NCI-H1048 (cell line): Measurements from ENCODE around the gene BEX1.
"Not testable (repeated sequence)": the region's sequence is repeated elsewhere in the genome, so short reads cannot be mapped to it uniquely, and the experiment has no call there.

ENCODE experiments used
- DNase-seq: peaks from one replicate; lab custom pipeline; 2025; lab: John Stamatoyannopoulos, UW

BEX1 gene

DNA sequence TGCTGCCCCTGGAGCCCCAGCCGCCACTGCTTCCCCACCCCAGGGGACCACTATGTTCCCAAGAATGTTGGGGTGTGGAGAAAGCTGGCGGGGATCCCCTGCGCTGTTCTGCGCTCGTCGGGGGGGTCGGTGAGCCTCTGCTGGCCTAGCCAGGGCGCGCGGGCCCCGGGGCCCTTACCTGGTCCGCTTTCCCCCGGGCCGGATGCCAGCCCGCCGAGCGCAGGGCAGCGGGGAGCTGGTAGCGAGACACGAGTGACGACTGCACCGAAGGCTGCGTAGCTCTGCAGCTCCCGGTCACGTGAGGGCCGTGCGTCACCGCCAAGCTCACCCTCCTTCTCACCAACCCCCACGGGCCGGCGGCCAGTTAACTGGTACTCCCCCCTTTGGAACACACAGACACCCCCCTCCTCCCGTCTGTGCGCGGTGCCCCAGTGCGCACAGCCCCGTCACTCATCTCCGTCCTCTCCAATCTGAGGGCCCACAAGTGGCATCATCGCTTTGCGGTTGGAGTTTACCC is at the start of gene BEX1:
Gene BEX1, minus strand, starts transcription at position 254 of the 517 bp plus-strand sequence. CDS start 897 bp downstream, outside the sequence.
- no peak for DNase-seq

DNA sequence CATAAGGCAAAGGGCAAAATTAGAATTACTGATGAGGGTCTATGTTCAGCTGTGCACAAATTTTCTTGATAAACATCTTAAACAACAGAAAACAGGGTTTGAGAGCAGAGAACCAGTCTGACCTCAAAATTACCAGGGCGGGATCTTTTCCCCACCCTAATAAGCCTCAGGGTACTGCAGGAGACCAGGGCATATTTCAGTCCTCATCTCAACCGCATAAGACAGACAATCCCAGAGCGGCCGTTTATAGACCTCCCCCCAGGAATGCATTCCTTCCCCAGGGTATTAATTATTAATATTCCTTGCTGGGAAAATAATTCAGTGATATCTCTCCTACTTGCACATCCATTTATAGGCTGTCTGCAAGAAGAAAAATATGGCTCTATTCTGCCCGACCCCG is 45.5 kb upstream of the BEX1 start:
- not testable (repeated sequence) for DNase-seq

DNA sequence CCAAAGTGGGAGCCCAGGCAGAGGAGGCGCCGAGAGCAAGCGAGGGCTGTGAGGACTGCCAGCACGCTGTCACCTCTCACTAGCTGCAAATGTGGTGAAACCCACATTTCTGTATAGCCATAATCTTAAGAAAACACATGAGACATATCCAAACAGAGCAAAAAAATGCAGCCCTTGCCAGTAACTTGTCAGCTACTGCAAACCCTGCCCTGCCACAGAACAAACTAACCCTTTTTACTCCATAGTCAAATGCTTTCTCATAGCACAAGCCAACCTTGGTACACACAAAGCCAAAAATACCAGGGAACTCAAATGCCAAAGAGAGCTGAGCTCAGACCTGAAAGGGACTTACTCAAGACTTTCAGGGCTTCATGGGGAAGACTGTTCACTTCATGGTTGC is 43.9 kb upstream of the BEX1 start:
- DNase-seq = no peak

DNA sequence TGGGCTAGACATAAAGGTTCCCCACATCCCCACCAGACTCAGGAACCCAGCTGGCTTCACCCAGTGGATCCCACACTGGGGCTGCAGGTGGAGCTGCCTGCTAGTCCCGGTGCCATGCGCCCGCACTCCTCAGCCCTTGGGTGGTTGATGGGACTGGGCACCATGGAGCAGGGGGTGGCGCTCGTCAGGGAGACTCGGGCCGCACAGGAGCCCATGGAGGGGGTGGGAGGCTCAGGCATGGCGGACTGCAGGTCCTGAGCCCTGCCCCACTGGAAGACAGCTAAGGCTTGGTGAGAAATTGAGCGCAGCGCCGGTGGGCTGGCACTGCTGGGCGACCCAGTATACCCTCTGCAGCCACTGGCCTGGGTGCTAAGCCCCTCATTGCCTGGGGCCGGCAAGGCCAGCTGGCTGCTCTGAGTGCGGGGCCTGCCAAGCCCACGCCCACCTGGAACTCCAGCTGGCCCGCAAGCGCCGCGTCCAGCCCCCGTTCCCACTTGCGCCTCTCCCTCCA is 43.3 kb upstream of the BEX1 start:
- not testable (repeated sequence) for DNase-seq

DNA sequence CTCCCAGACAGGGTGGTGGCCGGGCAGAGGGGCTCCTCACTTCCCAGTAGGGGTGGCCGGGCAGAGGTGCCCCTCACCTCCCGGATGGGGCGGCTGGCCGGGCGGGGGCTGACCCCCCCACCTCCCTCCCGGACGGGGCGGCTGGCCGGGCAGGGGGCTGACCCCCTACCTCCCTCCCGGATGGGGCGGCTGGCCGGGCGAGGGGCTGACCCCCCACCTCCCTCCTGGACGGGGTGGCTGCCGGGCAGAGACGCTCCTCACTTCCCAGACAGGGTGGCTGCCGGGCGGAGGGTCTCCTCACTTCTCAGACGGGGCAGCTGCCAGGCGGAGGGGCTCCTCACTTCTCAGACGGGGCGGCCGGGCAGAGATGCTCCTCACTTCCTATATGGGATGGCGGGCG is 40.4 kb upstream of the BEX1 start:
- not testable (repeated sequence) for DNase-seq

DNA sequence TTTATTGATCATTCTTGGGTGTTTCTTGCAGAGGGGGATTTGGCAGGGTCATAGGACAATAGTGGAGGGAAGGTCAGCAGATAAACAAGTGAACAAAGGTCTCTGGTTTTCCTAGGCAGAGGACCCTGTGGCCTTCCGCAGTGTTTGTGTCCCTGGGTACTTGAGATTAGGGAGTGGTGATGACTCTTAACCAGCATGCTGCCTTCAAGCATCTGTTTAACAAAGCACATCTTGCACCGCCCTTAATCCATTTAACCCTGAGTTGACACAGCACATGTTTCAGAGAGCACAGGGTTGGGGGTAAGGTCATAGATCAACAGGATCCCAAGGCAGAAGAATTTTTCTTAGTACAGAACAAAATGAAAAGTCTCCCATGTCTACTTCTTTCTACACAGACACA is 39.9 kb upstream of the BEX1 start:
- not testable (repeated sequence) for DNase-seq

DNA sequence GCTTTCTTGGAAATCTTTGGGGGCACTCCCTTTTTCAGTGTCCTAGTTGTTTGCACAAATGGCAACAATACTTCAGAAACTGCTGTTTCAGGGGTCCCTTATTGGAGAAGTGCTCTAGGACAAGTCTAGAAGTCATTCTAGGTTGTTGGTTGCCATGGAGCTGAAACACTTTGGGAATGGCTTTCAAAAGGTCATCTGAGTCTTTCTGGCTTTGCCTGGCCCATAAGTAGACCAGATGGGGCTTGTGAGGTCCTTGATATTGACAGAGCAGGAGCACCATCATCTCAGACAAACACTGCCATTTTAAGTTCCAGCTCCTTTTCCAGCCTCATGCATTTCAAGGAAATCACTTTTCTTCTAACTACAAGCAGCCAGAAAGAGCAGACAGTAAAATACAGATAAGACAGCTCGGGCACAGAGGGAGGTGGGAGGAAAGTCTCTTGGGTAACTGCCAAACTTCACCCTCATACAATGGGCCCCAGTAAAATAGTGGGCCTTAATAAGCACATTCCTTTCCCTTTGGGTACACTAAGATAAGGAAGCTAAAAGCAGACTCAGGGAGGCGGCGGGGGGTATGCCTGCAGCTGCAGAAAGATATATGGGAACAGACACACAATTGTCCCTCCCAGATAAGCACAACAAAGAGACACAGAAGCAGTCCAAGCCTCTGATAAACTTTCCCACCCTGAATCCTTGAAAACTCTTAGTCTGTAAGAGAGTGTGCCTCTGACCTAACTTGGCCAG is 37.5 kb upstream of the BEX1 start:
- DNase-seq = no peak

DNA sequence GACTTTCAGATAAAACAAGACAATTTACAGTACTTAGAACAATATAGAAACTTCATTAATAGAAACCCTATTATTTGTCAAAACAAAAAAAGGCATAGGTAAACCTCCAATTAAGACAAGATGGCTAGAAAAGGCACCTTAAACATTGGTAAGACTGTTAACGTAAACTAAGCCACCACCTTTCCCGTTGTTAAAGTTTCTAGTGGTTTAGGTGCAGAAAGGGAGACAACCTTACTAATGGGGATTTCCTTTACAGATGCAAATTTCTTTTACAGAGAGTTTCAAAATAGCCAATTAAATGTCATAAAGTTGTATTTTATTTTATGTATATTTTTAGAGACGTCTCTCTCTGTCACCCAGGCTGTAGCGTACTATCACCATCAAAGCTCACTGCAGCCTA is 36.5 kb upstream of the BEX1 start:
- no peak for DNase-seq

DNA sequence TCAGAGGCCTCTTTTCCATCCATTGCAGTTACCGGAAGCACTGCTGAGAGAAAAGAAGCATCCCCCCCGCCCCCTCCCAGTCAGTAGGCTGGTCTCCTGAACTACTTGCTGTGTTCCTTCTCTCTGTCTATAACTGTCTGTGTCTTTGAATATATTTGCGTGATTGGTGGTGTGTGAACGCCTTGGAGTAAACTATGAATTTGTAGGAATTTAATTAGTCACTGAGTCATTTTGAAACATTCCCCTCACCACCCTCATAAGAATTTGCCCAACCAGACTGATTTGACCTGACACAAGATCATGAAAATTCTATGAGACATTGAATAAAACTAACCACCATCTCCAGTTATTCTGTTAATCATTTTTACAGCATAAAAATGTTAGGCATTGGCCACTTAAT is 35.7 kb upstream of the BEX1 start:
- DNase-seq = no peak

DNA sequence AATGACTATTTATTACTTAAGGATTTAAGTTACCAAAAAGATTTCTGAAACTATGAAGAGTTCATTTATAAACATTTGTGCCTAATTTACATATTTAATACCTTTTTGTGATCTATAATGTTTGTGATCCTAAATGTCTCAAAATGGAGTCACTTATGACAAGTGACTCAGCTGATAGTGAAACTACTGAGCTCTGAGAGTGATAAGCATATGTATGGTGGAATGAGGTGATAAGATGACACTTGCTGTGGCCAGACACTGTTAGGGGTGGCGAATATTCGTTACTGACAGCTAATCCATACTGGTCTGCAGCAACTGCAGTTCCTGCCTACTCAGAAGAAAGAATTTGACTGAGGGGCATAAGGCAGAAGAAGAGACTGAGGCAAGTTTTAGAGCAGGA is 34.5 kb upstream of the BEX1 start:
- no peak for DNase-seq

DNA sequence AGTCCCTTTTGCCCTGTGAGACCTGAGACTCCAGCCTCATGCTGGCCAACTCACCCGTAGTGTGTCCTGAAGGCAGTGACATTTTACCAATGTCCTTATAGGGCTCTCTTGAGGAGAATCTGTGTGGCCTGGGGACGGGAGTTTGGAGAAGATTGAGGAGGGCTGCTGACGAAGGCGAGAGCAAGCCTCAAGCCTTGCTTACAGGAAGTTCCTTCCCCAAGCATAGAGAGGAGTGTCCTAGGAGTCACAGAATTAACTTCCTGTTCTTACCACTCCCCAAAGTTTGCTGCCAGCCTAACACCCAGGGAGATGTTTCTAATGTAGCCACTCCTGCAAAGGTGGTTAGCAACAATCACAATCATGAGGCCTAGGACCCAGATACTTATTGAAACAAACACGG is 29.0 kb upstream of the BEX1 start, which contains the start of gene NXF3:
Gene NXF3, minus strand, starts transcription at position 202 of the 400 bp plus-strand sequence. Its CDS starts 120 bp downstream, at position 82.
- DNase-seq = no peak

DNA sequence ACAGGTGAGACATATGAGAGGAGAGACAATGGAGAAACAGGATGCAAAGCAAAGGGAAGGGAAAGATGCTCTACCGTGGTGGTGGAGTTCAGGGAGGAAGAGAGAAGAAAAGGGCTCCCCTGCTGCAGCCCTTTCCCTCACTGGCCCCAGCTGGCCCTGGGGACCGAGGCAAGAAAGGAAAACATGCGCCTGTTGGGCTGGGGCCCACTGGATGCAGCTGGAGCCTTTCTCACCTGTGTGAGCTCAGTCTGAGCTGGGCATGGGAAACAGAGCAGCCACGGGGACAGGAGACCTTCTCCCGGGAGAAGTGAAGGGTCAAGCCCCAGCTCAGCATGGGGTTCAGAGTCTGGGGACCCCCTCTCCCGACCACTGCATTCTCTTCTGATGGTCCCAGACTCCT is 17.1 kb upstream of the BEX1 start:
- DNase-seq = no peak

DNA sequence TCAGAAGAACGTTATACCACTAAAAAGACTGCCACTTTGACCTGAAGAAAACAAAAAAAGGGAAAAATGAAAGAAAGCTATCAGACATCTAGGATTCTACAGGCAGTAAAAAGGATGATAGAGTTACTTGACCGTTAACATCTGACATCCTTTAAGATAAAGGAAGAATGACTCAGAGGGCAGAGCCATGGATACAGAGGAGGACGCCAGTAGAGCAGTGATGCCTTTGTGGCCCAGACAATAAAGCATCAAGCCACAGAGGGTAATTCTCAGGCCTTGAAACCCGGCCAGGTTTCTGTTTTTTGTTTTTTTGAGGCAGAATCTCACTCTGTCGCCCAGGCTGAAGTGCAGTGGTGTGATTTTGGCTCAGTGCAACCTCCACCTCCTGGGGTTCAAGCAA is 9.5 kb upstream of the BEX1 start:
- DNase-seq = no peak

DNA sequence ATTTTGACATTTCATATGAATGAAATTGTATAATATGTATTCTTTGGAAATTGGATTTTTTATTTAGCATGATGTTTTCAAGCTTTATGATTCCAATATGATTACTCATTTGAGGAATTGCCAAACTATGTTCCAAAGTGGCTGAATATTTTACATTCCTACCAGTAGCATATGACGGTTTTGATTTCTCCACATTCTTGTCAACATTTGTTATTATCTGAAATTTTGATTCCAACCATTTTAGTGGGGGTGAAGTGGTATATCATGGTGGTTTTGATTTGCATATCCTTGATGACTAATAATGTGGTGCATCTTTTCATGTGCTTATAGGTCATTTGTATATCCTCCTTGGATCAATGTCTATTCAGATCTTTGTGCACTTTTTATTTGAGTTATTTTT is 2.6 kb upstream of the BEX1 start:
- no peak for DNase-seq

DNA sequence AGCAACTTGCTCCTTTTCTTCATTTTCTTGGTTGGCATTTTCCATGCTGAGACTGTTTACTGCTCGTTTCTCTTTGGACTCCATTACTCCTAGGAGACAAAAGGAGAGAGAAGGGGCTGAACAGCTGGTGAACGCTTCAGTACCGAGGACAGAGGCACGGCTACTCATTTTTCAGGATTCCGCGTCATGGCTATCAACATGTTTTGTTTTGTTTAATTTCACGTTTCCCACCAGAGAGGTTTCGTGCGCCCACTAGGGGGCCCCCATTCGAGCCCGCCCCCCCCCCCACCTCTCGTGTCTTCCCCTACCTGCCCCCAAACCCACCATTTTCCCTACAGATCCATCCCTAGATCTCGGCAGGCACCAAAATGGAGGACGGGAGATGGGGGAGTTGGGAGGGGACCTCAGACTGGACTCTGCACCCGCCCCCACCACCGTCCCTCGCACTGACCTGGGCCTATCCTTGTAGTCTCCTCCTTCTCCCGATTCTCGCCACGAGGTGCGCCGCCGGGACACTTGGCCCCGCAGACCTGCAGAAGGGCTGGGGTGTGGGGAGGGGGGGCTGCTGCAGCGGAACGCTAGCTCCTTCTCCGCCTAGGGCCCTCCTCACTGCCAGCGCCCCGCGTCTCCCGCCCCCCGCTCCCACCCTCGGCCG is 653 bp downstream of the BEX1 start:
- no peak for DNase-seq

DNA sequence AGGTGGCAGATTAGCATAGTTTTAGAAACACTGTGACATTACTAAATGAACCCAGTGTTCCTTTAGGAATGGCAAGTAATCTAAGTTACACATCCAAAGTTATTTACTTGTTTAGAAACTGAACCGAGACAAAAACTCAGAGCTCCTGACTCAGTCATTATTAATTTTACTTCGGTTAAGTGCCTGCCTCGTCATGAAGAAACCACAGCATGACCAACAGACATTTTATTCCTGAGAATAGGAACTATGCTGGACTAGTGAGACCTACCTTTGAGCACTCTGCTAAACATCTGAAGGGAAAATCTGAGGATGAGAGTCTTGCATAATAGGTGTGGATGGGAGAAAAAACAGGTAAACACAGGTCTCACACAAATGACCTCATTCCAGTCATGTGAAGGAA is 2.5 kb downstream of the BEX1 start:
- DNase-seq = no peak

DNA sequence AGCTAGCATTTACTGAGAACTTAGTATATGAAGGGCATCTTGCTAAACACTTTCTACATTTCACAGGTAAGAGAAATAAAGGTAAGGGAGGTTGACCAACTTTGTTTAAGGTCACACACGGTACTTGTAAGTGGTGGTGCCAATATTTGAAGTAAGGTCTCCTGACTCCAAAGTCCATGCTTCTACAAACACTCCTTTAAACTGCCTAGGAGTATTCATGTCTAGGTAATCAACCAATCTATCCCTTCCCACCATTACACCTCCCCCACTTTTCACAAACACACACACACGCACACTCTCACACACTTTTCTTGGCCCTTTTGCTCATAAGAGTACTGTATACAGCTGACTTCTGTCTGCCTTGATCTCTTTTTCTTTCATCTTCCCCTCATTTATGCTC is 7.1 kb downstream of the BEX1 start:
- no peak for DNase-seq

DNA sequence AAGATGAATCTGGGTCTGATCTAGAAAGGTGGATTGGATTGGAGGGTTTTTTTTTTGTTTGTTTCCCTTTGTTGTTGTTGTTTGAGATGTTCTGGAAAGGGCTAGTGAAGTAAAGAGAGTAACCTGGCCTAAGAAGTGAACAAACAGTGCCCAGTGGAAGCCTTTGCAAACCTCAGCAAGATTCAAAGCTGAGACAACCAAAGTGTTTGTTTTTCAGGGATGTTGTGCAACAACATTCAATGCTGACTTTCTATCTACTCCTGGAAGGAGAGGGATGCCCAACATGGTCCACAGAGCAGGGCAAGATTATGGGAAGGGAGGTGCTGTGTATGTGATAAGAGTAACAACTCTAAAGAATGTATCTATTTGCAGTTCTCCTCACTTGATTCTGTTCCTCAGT is 11.3 kb downstream of the BEX1 start:
- no peak for DNase-seq

DNA sequence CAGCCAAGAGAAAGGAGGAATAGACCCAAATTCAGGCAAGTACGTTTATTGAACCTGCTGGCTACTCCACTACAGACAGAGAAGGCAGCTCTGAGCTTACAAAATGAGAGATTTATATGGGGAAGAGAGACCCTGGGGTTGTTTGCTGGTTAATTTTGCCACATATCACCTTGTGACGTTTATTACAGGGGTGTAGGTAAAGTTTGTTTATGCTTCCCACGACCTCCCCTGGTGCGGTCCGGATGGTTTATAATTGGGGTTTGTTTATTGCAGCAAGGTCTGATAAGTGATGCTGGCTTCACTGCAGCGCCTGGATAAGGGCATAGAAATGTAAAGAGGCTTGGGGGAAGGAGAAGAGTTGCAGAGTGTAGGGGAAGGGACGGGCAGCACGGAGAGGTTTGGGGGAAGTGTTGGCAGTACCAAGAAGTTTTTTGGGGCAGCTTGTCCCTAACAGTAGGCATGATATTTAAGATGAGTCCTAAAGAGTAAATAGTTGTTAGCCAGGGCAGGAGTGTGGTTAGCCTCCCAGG is 12.6 kb downstream of the BEX1 start:
- DNase-seq = no peak

DNA sequence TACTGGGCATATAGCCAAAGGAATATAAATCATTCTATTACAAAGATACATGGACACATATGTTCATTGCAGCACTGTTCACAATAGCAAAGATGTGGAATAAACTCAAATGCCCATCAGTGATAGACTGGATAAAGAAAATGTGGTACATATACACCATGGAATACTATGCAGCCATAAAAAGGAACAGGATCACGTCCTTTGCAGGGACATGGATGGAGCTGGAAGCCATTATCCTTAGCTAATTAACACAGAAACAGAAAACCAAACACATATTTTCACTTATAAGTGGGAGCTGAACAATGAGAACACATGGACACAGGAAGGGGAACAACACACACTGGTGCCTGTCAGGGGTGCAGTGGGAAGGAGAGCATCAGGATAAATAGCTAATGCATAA is 30.6 kb downstream of the BEX1 start:
- not testable (repeated sequence) for DNase-seq

DNA sequence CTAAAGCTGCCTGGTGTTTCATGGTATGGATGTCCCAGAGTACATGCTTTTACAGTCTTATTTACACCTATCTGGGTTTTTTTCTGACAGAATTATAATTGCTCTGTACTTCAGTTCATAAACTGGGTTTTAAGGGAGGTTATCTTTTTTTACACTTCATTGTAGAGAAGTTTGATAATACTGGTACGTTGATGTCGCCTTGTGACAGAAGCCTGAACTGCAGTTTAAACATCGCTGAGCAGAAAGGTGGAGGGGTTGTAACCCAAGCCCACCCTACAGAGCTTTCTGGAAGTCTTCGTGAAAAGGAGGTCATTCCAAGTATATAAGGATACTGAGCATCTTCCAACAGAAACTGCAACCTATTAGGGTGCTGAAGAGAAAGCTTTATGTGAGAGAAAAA is 46.4 kb downstream of the BEX1 start:
- no peak for DNase-seq

DNA sequence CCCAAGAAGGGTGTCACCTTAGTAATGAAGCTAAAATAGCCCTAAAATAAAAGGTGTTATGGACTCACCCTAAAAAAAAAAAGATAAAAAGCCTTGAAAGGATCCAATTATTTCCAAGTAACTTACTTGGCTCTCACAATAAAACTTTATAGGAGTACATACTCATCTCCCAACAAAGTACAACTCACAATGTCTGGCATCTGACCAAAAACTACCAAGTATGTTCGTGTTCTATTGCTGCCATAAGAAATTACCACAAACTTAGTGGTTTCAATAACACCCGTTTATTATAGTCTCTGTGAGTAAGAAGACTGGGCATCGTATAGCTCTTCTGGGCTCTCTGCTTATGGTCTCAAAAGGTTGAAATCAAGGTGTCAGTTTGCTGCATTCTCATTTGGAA is 51.0 kb downstream of the BEX1 start:
- no peak for DNase-seq
